Measurements from ENCODE around the gene CA7. TPM values are rescaled to one million over a fixed set of nuclear protein-coding genes. Genes with fewer than 3 reads are reported as not detected.
A peak's percentile ranks its signal among the peaks of the same experiment; 100 is the strongest.

Gene CA7
- total RNA-seq, 2 experiments from 2014 or later: not detected

DNA sequence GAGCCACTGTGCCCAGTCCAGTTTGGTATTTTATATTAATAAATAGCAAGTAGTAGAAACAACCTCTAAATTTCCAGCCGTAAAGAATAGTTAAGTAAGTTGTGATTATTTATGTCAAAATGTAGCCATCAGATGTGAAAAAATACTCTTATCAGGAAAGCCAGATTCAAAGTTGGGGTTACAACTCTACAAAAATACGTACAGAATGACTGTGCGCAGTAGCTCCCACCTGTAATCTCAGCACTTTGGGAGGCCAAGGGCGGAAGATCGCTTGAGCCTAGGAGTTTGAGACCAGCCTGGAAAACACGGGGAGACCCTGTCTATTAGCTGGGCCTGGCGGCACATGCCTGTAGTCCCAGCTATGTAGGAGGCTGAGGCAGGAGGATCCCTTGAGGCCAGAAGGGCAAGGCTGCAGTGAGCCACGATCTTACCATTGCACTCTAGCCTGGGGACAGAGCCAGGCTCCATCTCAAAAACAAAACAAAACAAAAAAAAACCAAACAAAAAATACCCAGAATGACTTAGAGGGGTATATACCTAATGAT is 37.8 kb downstream of the CA7 start:
- Mint-ChIP-seq H3K4me3 (peak overlapping the region; percentile 100), H3K36me3 (ENCODE audit: low read depth) (peaks cover 26% of the 10 kb centered on the region), H3K9me3 (no peaks in the 10 kb centered on the region), H3K4me1 (peaks cover 52% of the 10 kb centered on the region), H3K27ac (no peak overlapping the region), H3K27me3 (no peaks in the 10 kb centered on the region)
- DNase-seq: no peak
- ChIA-PET POLR2A (interaction anchor here (0.6 kb wide), 1 partner anchor 817 kb away, joined by 3 read pairs; no protein-coding TSS in a partner anchor), CTCF (interaction anchor here (0.8 to 4.7 kb wide), 5 partner anchors 9 to 25 kb away, joined by 3 to 49 read pairs (median 8); no protein-coding TSS in a partner anchor)

DNA sequence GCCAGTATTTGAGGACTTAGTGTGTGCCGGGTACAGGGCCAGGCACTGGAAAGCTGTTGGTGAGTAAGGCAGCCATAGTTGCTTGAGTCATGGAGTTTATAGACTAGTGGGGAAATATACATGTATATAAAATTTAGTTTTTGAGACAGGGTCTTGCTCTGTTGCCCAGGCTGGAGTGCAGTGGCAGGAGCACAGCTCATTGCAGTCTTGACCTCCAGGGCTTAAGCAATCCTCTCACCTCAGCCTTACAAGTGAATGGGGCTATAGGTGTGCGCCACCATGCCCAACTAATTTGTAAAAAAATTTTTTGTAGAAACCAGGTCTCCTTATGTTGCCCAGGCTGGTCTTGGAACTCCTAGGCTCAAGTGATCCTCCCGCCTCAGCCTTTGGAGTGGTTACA is 38.5 kb downstream of the CA7 start:
- Mint-ChIP-seq H3K4me1 (peaks cover 57% of the 10 kb centered on the region), H3K27ac (no peak overlapping the region), H3K27me3 (no peaks in the 10 kb centered on the region), H3K36me3 (ENCODE audit: low read depth) (peaks cover 26% of the 10 kb centered on the region), H3K9me3 (no peaks in the 10 kb centered on the region), H3K4me3 (no peak overlapping the region)
- no peak for DNase-seq
- POLR2A ChIA-PET: no interaction called here
- CTCF ChIA-PET: interaction anchor here (0.6 to 4.7 kb wide), 5 partner anchors 10 to 302 kb away, joined by 3 to 49 read pairs (median 3); no protein-coding TSS in a partner anchor

DNA sequence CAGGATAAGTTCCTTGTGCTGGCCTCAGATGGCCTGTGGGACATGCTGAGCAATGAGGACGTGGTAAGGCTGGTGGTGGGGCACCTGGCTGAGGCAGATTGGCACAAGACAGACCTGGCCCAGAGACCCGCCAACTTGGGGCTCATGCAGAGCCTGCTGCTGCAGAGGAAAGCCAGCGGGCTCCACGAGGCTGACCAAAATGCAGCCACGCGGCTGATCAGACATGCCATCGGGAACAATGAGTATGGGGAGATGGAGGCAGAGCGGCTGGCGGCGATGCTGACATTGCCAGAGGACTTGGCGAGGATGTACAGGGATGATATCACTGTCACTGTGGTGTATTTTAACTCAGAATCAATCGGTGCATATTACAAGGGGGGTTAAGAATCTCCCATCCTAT is 41.3 kb downstream of the CA7 start:
- Mint-ChIP-seq H3K9me3 (no peaks in the 10 kb centered on the region), H3K4me3 (no peak overlapping the region), H3K27me3 (no peaks in the 10 kb centered on the region), H3K27ac (no peak overlapping the region), H3K36me3 (ENCODE audit: low read depth) (peaks cover 27% of the 10 kb centered on the region), H3K4me1 (peaks cover 37% of the 10 kb centered on the region)
- CTCF ChIA-PET: interaction anchor here (0.9 to 1.4 kb wide), 2 partner anchors 8 to 10 kb away, joined by 3 to 4 read pairs; no protein-coding TSS in a partner anchor
- POLR2A ChIA-PET: no interaction called here
- DNase-seq: no peak

DNA sequence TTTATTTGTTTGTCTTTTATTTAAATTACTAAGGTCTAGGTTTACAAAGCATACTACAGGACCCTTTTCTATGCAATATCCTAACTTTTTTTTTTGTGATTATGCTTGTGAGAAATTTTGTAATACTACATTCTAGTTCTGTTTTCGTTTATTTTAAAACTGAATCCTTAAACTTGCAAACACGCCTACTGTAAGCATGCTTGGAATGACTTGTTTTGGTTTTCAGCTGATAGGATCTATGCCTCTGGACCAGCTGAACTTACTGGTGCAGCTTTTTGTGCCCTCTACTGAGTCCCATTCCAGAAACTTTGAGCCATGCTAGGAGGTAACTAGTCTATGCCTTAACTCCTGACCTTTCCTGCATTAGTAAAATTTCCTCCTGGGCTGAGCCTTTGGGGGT is 42.1 kb downstream of the CA7 start:
- DNase-seq: no peak
- H3K36me3 Mint-ChIP-seq (ENCODE audit: low read depth): peaks cover 30% of the 10 kb centered on the region
- ChIA-PET CTCF (interaction anchor here (0.9 to 1.8 kb wide), 2 partner anchors 9 kb away, joined by 3 to 6 read pairs; no protein-coding TSS in a partner anchor), POLR2A (no interaction called here)
- no peak overlapping the region for H3K27ac Mint-ChIP-seq
- no peak overlapping the region for H3K4me3 Mint-ChIP-seq
- peaks cover 37% of the 10 kb centered on the region for H3K4me1 Mint-ChIP-seq
- no peaks in the 10 kb centered on the region for H3K27me3 Mint-ChIP-seq
- H3K9me3 Mint-ChIP-seq: no peaks in the 10 kb centered on the region

DNA sequence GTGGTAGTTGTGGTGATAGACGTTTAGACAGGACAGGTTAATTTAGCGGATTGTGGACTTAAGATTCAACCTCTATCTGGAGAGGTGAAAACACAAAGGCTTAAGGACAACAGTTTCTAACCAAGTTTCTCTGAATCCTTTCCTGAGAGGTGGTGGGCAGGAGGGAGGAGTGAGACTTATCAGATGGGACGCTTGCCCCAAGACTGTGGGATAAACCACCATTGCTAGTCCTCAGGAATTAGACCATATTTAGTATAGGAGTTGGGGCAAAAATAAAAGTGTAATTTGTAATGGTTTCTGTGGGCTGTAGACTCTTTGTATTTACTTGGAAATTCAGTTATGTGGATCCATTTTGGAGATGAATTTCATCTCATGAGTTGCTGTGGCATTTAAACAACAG is 42.7 kb downstream of the CA7 start:
- no peak overlapping the region for H3K27ac Mint-ChIP-seq
- no peak for DNase-seq
- ChIA-PET POLR2A (no interaction called here), CTCF (interaction anchor here (1.8 to 3.9 kb wide), 2 partner anchors 8 to 23 kb away, joined by 6 to 12 read pairs; no protein-coding TSS in a partner anchor)
- no peaks in the 10 kb centered on the region for H3K27me3 Mint-ChIP-seq
- H3K36me3 Mint-ChIP-seq (ENCODE audit: low read depth): peaks cover 32% of the 10 kb centered on the region
- H3K9me3 Mint-ChIP-seq: no peaks in the 10 kb centered on the region
- H3K4me3 Mint-ChIP-seq: no peak overlapping the region
- peaks cover 32% of the 10 kb centered on the region for H3K4me1 Mint-ChIP-seq

DNA sequence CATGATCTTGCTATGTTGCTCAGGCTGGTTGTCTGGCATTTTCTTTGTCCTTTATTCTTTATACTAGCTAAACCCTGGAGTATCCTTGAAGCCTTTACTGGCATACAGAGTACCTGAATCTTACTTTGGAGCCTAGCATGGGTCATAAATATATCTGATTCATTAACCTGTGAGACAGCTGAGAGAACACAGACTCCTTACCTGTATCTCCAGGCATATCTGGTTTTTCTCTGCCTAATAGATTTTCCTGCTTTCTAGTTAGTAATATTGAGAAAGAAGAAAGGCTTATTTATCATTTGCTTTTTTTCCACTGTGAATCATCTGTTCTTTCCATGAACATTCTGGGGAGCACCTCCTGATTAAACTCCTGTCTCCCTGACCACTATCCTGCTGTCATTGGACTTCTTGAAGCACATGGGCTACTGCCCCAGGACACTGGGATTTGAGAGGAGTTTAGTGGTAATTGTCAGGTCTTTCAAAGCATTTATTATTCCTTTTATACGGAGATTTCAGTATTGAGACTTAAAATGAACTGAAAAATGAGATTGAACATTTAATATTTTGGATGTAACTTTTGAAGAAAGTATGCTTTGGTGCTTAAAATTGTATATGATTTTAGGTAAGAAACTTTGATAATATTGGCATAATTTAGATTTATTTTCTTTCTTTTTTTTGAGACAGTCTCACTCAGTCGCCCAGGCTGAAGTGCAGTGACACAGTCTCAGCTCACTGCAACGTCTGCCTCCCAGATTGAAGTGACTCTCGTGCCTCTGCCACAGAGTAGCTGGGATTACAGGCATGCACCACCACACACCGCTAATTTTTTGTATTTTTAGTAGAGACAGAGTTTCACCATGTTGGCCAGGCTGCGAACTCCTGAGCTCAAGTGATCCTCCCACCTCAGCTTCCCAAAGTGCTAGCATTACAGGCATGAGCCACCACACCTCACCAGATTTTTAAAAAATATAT is 44.7 kb downstream of the CA7 start:
- CTCF ChIA-PET: interaction anchor here (0.6 to 7.3 kb wide), 8 partner anchors 7 to 127 kb away, joined by 3 to 49 read pairs (median 3); partner anchors contain the start of gene PDP2

DNA sequence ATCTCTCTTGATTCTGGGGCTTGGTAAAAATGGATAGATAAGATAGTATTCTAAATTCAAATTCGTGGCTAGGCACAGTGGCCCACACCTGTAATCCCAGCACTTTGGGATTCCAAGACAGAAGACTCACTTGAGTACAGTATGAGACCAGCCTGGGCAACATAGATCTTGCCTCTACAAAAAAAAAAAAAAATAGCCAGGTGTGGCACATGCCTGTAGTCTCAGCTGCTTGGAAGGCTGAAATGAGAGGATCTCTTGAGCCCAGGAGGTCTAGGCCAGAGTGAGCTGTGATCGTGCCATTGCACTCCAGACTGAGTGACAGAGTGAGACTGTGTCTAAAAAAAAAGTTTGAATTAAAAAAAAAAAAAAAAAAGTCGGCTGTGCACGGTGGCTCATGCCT is 45.4 kb downstream of the CA7 start:
- H3K4me3 Mint-ChIP-seq: no peak overlapping the region
- no peaks in the 10 kb centered on the region for H3K9me3 Mint-ChIP-seq
- POLR2A ChIA-PET: no interaction called here
- CTCF ChIA-PET: interaction anchor here (0.6 to 7.3 kb wide), 7 partner anchors 8 to 127 kb away, joined by 3 to 49 read pairs (median 4); partner anchors contain the start of genes CDH16 and PDP2
- no peak for DNase-seq
- peaks cover 30% of the 10 kb centered on the region for H3K36me3 Mint-ChIP-seq (ENCODE audit: low read depth)
- peaks cover 40% of the 10 kb centered on the region for H3K4me1 Mint-ChIP-seq
- H3K27me3 Mint-ChIP-seq: no peaks in the 10 kb centered on the region
- H3K27ac Mint-ChIP-seq: no peak overlapping the region

More for the DNA sequence above, 44.7 kb downstream of the CA7 start:
- Mint-ChIP-seq H3K4me3 (no peak overlapping the region), H3K4me1 (peaks cover 40% of the 10 kb centered on the region), H3K36me3 (ENCODE audit: low read depth) (peaks cover 35% of the 10 kb centered on the region), H3K27ac (peak overlapping the region; percentile 50), H3K27me3 (no peaks in the 10 kb centered on the region), H3K9me3 (no peaks in the 10 kb centered on the region)
- POLR2A ChIA-PET: interaction anchor here (0.8 kb wide), 1 partner anchor 68 kb away, joined by 4 read pairs; no protein-coding TSS in a partner anchor
- DNase-seq: no peak

DNA sequence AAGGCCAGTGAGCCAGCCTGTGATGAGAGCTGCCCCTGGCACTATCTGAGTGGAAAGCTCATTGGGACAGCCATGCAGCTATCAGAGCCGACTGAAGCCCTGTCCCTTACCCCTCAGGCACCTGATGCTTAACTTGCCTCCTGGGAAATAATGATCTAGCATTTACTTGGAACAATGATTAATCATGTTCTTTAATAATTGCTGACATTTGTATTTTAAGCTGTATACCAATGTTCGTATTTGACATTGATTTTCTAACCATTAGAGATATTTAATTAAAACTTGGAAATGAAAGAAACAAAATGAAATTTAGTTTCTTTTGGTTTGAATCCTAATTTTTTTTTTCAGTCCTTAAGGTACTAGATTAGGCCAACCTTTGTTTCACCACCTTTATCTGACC is 46.6 kb downstream of the CA7 start:
- no peak overlapping the region for H3K4me3 Mint-ChIP-seq
- H3K36me3 Mint-ChIP-seq (ENCODE audit: low read depth): peaks cover 20% of the 10 kb centered on the region
- no peaks in the 10 kb centered on the region for H3K27me3 Mint-ChIP-seq
- H3K4me1 Mint-ChIP-seq: peaks cover 38% of the 10 kb centered on the region
- CTCF ChIA-PET: interaction anchor here (0.8 to 7.3 kb wide), 8 partner anchors 8 to 129 kb away, joined by 3 to 49 read pairs (median 4); partner anchors contain the start of genes CDH16 and PDP2
- no peaks in the 10 kb centered on the region for H3K9me3 Mint-ChIP-seq
- POLR2A ChIA-PET: no interaction called here
- no peak overlapping the region for H3K27ac Mint-ChIP-seq
- no peak for DNase-seq

DNA sequence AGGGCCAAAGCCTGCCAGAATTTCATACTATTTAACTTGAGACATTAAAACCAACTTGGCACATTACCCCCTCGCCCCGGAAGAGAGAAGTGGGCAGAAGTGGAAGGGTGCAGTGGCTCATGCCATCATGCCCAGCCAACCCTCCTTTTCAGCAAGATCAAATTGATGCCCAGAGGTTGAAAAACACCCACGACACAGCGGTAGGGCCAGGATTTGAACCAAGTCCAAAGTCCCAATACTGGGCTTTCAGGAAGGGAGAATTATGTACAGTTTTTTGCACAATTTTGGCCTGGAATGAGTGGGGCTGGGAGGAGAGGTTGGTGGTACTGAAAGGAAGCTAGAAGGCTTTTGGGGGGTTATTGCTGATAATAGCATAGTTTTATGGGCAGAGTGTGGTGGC is 47.1 kb downstream of the CA7 start:
- Mint-ChIP-seq H3K27ac (no peak overlapping the region), H3K9me3 (no peaks in the 10 kb centered on the region), H3K36me3 (ENCODE audit: low read depth) (peaks cover 17% of the 10 kb centered on the region), H3K4me3 (no peak overlapping the region), H3K4me1 (peaks cover 38% of the 10 kb centered on the region), H3K27me3 (no peaks in the 10 kb centered on the region)
- ChIA-PET CTCF (interaction anchor here (1.3 to 7.3 kb wide), 7 partner anchors 10 to 40 kb away, joined by 4 to 51 read pairs (median 7); partner anchors contain the start of genes CDH16 and PDP2), POLR2A (no interaction called here)
- no peak for DNase-seq

DNA sequence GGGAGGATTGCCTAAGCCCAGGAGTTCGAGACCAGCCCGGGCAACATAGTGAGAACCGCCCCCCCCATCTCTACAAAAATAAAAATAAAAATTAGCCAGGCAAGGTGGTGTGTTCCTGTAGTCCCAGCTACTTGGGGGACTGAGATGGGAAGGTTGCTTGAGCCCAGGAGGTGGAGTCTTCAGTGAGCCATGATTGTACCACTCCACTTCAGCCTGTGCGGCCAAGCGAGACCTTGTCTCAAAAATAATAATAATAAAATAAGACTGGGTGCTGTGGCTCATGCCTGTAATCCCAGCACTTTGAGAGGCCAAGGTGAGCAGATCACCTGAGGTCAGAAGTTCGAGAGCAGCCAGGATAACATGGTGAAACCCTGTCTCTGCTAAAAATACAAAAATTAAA is 47.6 kb downstream of the CA7 start:
- no peak overlapping the region for H3K27ac Mint-ChIP-seq
- no peak for DNase-seq
- H3K4me3 Mint-ChIP-seq: no peak overlapping the region
- peaks cover 12% of the 10 kb centered on the region for H3K36me3 Mint-ChIP-seq (ENCODE audit: low read depth)
- peaks cover 34% of the 10 kb centered on the region for H3K4me1 Mint-ChIP-seq
- H3K9me3 Mint-ChIP-seq: no peaks in the 10 kb centered on the region
- ChIA-PET CTCF (interaction anchor here (0.6 to 7.3 kb wide), 10 partner anchors 10 to 62 kb away, joined by 3 to 51 read pairs (median 6); partner anchors contain the start of genes CDH16 and PDP2), POLR2A (no interaction called here)
- H3K27me3 Mint-ChIP-seq: no peaks in the 10 kb centered on the region

DNA sequence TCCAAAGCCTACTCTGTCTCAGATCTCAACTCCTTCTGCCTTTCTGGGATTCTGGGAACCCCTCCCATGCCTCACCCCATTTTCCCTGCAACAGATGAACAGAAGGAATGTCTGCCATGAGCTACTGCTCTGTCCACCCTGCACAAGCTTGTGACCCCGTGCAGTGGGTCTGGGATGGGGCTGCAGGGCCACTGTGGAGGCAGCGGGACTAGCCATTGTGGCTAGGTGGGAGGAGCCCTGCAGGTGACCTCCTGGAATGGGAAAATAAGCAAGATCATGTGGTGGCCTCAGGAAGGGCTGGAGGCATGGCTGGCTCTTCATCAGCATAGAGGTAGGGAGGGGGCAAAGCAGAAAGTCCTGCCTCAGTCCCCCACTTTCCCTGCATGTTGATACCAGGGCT is 49.8 kb downstream of the CA7 start:
- no peak overlapping the region for H3K27ac Mint-ChIP-seq

DNA sequence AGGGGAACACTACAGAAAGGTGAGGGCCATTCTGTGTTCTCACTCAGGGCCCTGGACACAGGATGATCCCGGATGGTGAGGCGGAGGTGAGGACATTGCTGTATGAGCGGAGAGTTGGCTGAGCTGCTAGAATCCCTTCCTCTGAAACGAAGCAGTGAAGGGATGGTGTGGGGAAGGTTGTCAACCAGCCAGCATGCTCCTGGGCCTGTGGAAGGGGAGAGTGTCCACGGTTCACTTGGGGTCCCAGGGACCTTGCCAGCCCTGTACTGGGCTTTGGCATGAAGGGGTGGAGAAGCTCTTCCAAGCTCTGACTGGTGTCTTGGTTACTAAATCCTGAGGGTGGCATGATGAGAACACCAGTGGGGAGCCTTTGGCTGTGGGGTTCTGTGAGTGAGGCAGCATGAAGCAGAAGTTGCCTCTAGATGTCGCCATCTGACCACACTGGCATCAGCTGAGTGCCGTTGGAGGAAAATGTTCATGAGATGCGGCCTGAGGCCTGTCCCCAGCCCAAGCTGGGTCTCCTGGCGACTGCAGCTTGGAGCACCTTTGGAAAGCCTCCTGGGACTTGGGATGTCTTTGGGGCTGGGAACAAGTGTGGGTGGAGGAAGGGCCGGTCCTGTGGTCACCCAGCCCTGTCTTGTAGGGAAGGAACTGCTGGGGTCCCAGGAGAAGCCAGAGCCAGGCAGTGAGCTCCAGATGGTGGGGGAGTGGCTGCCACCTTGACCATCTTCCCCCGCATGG is 50.9 kb downstream of the CA7 start:
- CTCF ChIA-PET: interaction anchor here (0.5 to 7.3 kb wide), 27 partner anchors 8 to 1768 kb away, joined by 3 to 51 read pairs (median 5); partner anchors contain the start of genes CDH16, NAE1, PDP2 and RRAD
- peak overlapping the region; percentile 15 for H3K27ac Mint-ChIP-seq
- H3K4me3 Mint-ChIP-seq: no peak overlapping the region

More for the DNA sequence above, 49.8 kb downstream of the CA7 start:
- ChIA-PET CTCF (interaction anchor here (1.1 to 7.3 kb wide), 8 partner anchors 11 to 261 kb away, joined by 3 to 51 read pairs (median 6); partner anchors contain the start of gene PDP2), POLR2A (interaction anchor here (0.7 kb wide), 1 partner anchor 158 kb away, joined by 3 read pairs; no protein-coding TSS in a partner anchor)
- Mint-ChIP-seq H3K4me1 (peaks cover 23% of the 10 kb centered on the region), H3K27me3 (no peaks in the 10 kb centered on the region), H3K4me3 (no peak overlapping the region), H3K9me3 (no peaks in the 10 kb centered on the region), H3K36me3 (ENCODE audit: low read depth) (peaks cover 8% of the 10 kb centered on the region)
- no peak for DNase-seq

More for the DNA sequence above, 50.9 kb downstream of the CA7 start:
- Mint-ChIP-seq H3K36me3 (ENCODE audit: low read depth) (peaks cover 8% of the 10 kb centered on the region), H3K27me3 (no peaks in the 10 kb centered on the region), H3K9me3 (no peaks in the 10 kb centered on the region), H3K4me1 (peaks cover 23% of the 10 kb centered on the region)
- POLR2A ChIA-PET: interaction anchor here (0.7 kb wide), 1 partner anchor 157 kb away, joined by 3 read pairs; no protein-coding TSS in a partner anchor
- peak; percentile 78 for DNase-seq

Data from activated CD4-positive, alpha-beta T cell treated with anti-CD3 and anti-CD28 coated beads, Interleukin-2, amount 10 ng/mL, durations not matched to agents 7 days and 5 days (primary cell).